LoVo (cell line): ENCODE measurements around the gene KRTAP3-1.
"Not testable (repeated sequence)": the region's sequence is repeated elsewhere in the genome, so short reads cannot be mapped to it uniquely, and the experiment has no call there.

Source experiments
- DNase-seq: peaks from one replicate; pipeline ENCODE4 v3.0.0-alpha.2; 2016; ENCODE audit warnings: low spot score

The KRTAP3-1 gene

GRCh38 chr17:41015454-41015853 is 6.5 kb upstream of the KRTAP3-1 start:
- DNase-seq: no peak

DNA sequence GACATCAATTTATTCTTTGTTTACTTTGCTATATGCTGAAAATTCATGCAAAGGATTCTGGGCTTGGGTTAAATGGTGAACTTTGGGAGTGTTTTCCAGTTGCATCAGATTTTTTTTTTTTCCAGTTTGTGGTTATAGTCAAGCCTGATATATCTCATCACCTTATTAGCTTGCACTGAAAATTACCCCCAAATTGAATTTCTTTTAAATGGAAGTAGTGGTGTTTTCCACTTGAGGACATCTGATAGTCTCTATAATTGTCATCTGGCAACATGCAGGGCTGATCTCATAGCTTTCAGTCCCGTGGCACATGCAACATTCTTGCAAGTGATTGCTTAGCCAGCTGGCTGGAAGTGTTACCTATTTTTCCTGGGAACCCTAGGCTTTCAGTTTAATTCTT is 4.7 kb upstream of the KRTAP3-1 start:
- DNase-seq: no peak

DNA sequence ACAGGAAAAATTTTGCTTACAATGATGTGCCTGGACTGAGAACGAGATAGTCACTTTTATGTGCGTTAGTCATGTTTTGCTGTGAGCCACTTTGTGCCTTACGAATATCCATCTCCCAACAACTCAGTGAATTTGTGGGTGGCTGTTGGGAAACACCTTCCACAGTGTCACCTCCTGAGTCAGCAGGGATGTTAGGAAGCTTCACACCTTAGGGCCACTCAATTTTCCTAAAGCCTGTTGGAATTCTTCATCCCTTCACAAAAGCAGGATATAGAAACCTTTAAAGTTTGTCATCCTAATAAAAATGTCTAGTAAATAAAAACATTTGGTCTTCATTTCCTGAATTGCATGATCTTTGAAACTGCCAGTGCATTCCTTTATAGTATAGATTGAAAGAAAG is 4.3 kb upstream of the KRTAP3-1 start:
- DNase-seq: peak; percentile 45

- no peak for DNase-seq
These were observed 3.6 kb upstream of the KRTAP3-1 start for GRCh38 chr17:41012326-41013120.

- DNase-seq: no peak
These were observed 1.5 kb upstream of the KRTAP3-1 start for GRCh38 chr17:41010441-41010840.

- DNase-seq: no peak
These were observed 1.0 kb upstream of the KRTAP3-1 start for GRCh38 chr17:41009936-41010335.

DNA sequence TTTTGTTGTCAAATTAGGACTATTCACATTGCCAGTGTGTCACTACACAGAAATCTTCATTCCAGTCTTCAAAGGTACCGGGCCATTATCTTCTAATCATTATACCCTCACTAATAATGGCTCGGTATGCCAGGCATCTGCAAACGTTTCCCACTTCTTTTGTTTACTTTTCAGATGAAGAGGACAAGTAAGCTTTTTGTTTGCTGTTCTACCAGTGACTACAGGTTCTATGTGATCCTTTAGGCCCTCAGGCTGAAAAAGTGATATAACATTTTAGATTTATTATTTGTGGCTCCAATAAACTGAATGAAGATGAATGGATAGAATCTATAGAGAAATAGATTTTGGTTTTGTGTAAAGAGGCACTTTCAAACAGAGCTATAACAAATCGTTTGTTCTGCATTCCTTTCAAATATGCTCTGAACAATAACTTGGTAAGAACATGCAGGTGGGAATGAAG is 403 bp upstream of the KRTAP3-1 start:
- no peak for DNase-seq

GRCh38 chr17:41004397-41004796 is 4.5 kb downstream of the KRTAP3-1 start:
- no peak for DNase-seq

- no peak for DNase-seq
These were observed 5.0 kb downstream of the KRTAP3-1 start for GRCh38 chr17:41003926-41004325.

DNA sequence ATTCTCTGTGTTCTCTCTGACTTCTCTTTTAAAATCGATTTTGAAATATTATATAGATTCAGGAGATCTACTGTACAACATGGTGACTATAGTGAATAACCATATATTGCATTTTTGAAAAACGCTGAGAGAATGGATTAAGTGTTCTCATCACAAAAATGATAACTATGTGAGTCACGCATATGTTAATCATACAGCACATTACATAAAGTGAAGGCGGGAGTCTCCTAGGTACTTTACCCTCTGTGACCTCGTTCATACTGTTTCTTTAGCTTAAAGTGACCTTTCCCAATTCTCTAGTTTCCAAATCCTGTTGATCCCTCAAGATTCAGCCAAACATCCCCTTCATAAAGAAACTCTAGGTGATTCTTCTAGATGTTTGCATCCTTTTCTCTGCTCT is 6.1 kb downstream of the KRTAP3-1 start:
- DNase-seq: no peak

GRCh38 chr17:41001795-41002194 is 7.1 kb downstream of the KRTAP3-1 start:
- no peak for DNase-seq

DNA sequence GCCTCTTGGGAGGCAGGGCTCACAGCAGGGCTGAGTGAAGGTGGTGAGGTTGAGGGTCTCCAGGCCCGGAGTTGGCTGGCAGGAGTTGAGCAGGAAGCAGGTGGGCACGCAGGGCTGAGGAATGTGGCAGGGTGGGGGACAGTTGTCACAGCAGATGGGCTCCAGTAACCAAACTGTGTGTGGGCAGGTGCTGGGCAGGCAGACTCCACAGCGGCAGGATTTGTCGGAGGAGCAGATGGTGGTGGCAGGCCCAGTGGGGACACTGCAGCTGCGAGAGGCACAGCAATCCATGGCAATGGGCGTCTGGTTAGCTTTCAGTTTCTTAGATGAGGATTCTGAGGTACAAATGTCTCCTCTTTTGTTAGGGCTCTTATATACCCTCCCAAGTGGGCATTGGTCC is 9.4 kb downstream of the KRTAP3-1 start, which contains the start of gene KRTAP3-2:
Gene KRTAP3-2 (minus strand): TSS at position 344 of the 400 bp plus-strand sequence. CDS start 53 bp downstream, at position 291.
- DNase-seq: not testable (repeated sequence)

GRCh38 chr17:40997361-40997760 is 11.6 kb downstream of the KRTAP3-1 start:
- no peak for DNase-seq

- peak; percentile 35 for DNase-seq
These were observed 12.1 kb downstream of the KRTAP3-1 start for GRCh38 chr17:40996829-40997228.

DNA sequence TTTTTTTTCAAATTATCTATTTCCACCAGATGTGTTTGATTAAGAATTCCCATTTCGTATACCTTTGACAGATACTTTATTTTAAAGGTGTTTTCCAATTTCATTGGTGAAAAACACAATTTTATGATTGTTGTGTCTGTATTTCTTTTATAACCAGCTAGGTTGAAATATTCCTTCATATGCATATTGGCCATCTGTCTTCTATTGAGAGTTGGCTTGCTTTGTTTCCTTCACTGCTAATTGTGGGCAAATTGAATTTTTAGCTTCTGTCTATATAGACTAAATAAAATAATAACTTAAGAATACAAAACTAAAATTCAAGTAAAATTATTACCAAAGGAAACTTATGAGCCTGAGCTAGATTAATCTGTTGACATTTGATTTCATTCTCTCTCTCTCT is 13.8 kb downstream of the KRTAP3-1 start:
- no peak for DNase-seq

- no peak for DNase-seq
These were observed 15.1 kb downstream of the KRTAP3-1 start, which contains the start of gene KRTAP3-3 for GRCh38 chr17:40993839-40994238. Gene KRTAP3-3, minus strand, starts transcription at chr17:40994164. Its CDS starts 67 bp downstream, at chr17:40994097.

DNA sequence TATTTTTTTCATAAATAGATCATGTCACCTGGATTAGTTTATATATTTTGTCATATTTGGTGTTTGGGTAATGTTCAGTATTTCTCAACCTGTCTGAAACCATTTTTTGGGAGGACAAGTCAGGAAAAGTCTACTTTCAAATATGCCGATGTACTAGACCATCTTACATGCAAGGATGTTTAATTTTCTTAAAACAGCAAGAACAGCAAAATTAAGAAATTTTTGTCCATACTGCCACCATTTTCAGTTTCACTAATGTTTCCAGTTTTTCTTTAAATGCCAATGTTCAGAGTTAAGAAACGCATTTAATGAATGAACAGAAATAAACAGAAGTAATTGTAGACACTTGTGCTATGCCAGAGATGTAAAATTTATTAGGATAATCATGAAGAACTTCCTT is 15.8 kb downstream of the KRTAP3-1 start:
- no peak for DNase-seq

DNA sequence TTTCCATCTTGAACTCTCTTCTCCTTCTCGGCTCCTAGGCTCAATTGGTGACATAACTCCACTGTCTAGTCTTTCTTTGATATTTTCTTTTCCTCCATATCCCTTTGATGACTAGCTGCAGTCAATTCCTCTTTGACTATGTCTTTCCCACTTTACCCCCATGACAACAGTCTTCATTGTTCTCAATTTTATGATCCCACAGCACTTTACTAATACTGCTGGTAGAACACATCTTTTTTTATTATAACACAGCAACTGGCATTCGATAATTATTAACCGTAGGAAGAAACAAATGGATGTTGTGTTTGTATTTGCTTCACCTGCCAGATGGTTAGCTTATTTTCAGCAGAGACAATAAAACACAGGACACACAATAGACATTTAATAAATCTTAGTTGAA is 16.3 kb downstream of the KRTAP3-1 start:
- DNase-seq: no peak

- DNase-seq: no peak
These were observed 22.0 kb downstream of the KRTAP3-1 start for GRCh38 chr17:40986920-40987319.

GRCh38 chr17:40984226-40984625 is 24.7 kb downstream of the KRTAP3-1 start, which contains the start of gene KRT40:
Gene KRT40, minus strand, starts transcription at chr17:40984326. Its CDS starts 53 bp downstream, at chr17:40984273.
- no peak for DNase-seq

GRCh38 chr17:40981115-40981514 is 27.8 kb downstream of the KRTAP3-1 start:
- no peak for DNase-seq

DNA sequence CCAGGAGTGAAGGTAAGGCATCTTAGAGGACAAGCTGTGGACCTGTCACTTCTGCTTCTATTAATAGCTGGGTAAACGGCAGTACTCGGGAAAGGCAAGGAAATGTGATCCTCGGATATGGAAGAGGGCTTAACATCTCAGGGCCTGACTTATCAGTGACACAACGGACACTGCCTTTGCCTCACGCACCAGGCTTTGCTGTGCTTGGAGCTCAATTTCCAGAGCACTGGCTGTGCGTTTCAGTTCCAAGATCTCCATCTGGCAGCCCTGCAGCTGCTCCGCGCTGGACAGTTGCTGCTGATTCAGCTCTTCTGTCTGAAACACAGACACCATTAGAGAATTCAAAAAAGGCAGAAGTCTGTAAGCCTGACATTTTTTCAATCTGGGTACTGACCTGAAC is 28.3 kb downstream of the KRTAP3-1 start:
- no peak for DNase-seq

GRCh38 chr17:40980117-40980516 is 28.8 kb downstream of the KRTAP3-1 start:
- DNase-seq: no peak
